Measurements from ENCODE around the gene CACNA2D3. TPM values are rescaled to one million over a fixed set of nuclear protein-coding genes. Genes with fewer than 3 reads are reported as not detected.

The CACNA2D3 gene
- total RNA-seq, 2 donors from 2014 or later, result 1.1 to 5.9 TPM

DNA sequence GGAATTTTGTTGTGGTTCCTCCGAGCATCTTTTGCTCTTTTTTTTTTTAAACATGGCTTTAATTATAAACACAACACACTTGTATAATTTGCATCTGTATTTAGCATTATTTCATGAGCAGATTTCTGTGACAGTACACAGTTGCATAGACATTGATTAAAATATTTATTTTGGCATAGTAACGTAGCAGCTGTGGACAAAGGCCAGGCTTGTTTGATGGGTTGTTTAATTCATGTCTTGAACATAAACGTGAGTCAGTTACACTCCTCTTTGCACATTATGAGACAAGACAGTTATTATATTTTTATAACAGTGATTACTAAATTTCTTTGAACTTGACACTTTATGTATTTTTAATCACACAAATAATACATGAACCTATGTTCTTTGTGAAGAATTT, 182.5 kb downstream of the CACNA2D3 start:
- intact Hi-C loops (cut with DNase I), result no loop called here
- H3K27me3 ChIP-seq (replicated peaks; ENCODE audit: insufficient read depth), result no peaks in the 10 kb centered on the region
- 23% methylated on average over 3 of the region's 3 CpGs for WGBS
- DNase-seq (ENCODE audit: low spot score), result no peak
- TF ChIP-seq POLR2A (IDR thresholded peaks at IDR 0.05), result no peak
- no peak for TF ChIP-seq CTCF (IDR thresholded peaks at IDR 0.05)
- no peak for TF ChIP-seq POLR2AphosphoS5 (IDR thresholded peaks at IDR 0.05)
- no peak overlapping the region for H3K4me3 ChIP-seq
- H3K27ac ChIP-seq, result no peak overlapping the region
- no peaks in the 10 kb centered on the region for H3K36me3 ChIP-seq
- no peaks in the 10 kb centered on the region for H3K9me3 ChIP-seq
- no peaks in the 10 kb centered on the region for H3K4me1 ChIP-seq (replicated peaks)

DNA sequence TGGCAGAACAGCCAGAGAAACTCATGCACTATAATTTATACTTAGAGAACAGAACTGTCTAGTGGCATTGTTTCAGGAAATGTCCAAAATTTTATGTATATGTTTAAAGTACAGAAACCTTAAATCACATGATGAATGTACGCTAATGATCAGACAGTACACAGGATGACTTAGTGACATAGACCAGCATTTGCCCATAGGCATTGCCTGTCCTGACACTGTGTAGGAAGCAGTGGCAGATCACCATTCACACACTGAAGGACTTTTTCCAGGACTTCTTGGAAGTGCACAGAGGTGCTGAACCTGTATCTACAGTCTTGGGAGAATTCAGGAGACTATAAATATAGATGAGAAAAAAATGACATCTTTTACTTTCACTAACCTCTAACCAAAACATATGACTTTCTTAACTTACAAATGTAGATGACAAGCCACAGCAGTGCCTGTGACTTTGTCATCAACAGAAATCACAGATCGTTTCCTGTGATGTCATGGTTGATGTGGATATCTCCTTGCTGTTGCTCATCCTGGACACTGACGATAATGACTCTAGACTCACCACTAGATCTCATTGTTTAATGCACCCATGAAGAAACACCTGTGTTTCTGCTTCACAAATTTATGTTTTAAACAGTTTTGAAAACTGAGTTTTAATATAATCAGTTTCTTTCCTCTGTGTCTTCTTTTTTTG, 183.2 kb downstream of the CACNA2D3 start:
- Histone ChIP-seq H3K27ac (no peak overlapping the region), H3K4me1 (replicated peaks) (no peaks in the 10 kb centered on the region), H3K9me3 (no peaks in the 10 kb centered on the region), H3K27me3 (replicated peaks; ENCODE audit: insufficient read depth) (no peaks in the 10 kb centered on the region), H3K4me3 (no peak overlapping the region), H3K36me3 (no peaks in the 10 kb centered on the region)
- WGBS, result 56% methylated on average over 3 of the region's 3 CpGs
- DNase-seq (ENCODE audit: low spot score), result no peak
- TF ChIP-seq CTCF (IDR thresholded peaks at IDR 0.05), result no peak
- no peak for TF ChIP-seq POLR2A (IDR thresholded peaks at IDR 0.05)
- no peak for TF ChIP-seq POLR2AphosphoS5 (IDR thresholded peaks at IDR 0.05)
- intact Hi-C loops (cut with DNase I), result no loop called here

DNA sequence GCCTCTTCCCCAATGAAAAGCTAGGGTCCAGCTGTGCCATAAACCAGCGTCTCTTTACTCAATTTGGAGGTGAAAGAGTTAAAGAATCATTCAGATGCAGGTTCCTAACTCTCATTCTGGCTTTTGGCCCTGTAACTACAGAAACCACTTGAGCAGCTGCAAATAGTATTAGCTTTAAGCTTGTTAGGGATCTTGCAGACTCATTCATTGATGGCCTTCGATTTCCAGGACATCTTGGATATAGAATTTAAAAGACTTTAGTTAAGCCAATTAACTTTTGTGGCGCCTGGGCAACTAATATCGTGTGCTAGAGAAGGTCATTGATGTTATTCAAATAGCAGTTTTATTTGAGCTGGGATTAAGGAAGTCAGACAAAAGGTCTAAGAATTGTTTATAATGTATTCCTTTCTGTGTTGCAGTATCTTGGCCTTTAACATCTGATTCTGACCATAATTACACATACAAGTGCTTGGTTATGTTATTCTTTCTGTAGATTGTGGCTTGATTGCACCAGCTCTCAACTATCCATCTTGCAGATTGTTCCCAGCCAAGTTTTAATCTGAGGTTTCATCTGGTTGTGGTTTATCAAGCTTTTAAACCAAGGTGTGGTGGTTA, 185.3 kb downstream of the CACNA2D3 start:
- H3K27me3 ChIP-seq (replicated peaks; ENCODE audit: insufficient read depth), result no peaks in the 10 kb centered on the region
- WGBS, result 67% methylated on average over 4 of the region's 4 CpGs
- intact Hi-C loops (cut with DNase I), result no loop called here
- no peak overlapping the region for H3K27ac ChIP-seq
- no peak overlapping the region for H3K4me3 ChIP-seq
- H3K36me3 ChIP-seq, result no peaks in the 10 kb centered on the region
- DNase-seq (ENCODE audit: low spot score), result no peak
- no peaks in the 10 kb centered on the region for H3K4me1 ChIP-seq (replicated peaks)
- H3K9me3 ChIP-seq, result no peaks in the 10 kb centered on the region
- no peak for TF ChIP-seq POLR2A (IDR thresholded peaks at IDR 0.05)
- TF ChIP-seq CTCF (IDR thresholded peaks at IDR 0.05), result no peak
- TF ChIP-seq POLR2AphosphoS5 (IDR thresholded peaks at IDR 0.05), result no peak

DNA sequence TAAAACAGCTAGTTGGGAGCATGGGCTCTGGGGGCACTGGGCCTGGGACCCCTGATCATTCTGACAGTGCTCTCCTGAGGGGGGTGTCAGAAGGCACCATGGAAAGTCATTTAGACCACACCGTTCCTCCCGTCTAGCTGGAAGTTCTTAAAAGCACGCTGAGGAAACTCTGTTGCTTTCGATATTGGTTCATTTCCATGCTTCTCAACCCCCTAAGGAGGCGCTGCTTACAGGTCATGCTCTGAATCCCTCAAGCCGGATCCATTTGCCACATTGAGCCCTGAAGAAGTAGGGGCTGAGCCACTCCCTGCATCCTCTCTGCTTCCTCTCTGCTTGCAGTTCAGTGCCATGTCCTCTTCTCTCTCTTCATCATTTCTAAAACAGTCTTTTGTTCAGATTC, 187.2 kb downstream of the CACNA2D3 start:
- no peaks in the 10 kb centered on the region for H3K9me3 ChIP-seq
- no peaks in the 10 kb centered on the region for H3K36me3 ChIP-seq
- intact Hi-C loops (cut with DNase I), result no loop called here
- no peaks in the 10 kb centered on the region for H3K27me3 ChIP-seq (replicated peaks; ENCODE audit: insufficient read depth)
- H3K4me1 ChIP-seq (replicated peaks), result no peaks in the 10 kb centered on the region
- no peak for DNase-seq (ENCODE audit: low spot score)
- no peak overlapping the region for H3K4me3 ChIP-seq
- TF ChIP-seq POLR2AphosphoS5 (IDR thresholded peaks at IDR 0.05) (no peak), POLR2A (IDR thresholded peaks at IDR 0.05) (no peak), CTCF (IDR thresholded peaks at IDR 0.05) (no peak)
- H3K27ac ChIP-seq, result no peak overlapping the region
- WGBS, result 64% methylated on average over 6 of the region's 6 CpGs

DNA sequence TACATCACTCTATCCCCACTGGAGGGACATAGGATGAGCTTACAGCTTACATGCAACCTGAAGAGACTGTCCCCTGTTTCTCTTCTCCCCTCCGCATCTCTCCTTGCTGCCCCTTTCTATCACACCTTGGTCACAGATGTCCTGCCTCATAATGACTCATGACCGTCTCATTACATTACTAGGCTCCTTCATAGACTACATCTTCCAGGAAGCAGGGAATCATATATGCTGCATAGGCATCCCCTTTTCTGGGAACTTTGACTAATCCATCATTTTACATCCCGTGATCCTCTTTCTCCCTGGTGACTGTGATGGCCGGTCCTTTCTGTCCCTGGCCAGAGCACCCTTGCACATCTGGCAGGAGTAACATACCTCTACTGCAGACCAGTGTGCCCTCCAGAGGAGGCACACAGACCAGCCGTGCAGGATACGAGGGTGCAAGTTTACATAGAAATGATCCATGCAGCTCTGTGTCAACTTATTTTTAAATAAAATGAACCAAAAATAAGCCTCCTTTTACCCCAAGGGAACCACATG, 188.9 kb downstream of the CACNA2D3 start:
- Histone ChIP-seq H3K4me3 (no peak overlapping the region), H3K9me3 (no peaks in the 10 kb centered on the region), H3K4me1 (replicated peaks) (no peaks in the 10 kb centered on the region), H3K36me3 (no peaks in the 10 kb centered on the region), H3K27ac (no peak overlapping the region), H3K27me3 (replicated peaks; ENCODE audit: insufficient read depth) (no peaks in the 10 kb centered on the region)
- no peak for TF ChIP-seq CTCF (IDR thresholded peaks at IDR 0.05)
- intact Hi-C loops (cut with DNase I), result no loop called here
- 82% methylated on average over 6 of the region's 6 CpGs for WGBS
- DNase-seq (ENCODE audit: low spot score), result no peak
